Putamen (tissue), 1 donor: ENCODE data around the gene PTPRT.

Experiments
- DNase-seq: peaks from one replicate; pipeline ENCODE4 v3.0.0-alpha.2; 2016; ENCODE audit warnings: low spot score

Gene PTPRT

GRCh38 chr20:43022568-43022967 is 167.1 kb downstream of the PTPRT start:
- DNase-seq: no peak

GRCh38 chr20:43022081-43022480 is 167.6 kb downstream of the PTPRT start:
- no peak for DNase-seq

GRCh38 chr20:43017241-43018030 is 172.3 kb downstream of the PTPRT start:
- no peak for DNase-seq

- no peak for DNase-seq
These were observed 173.4 kb downstream of the PTPRT start for GRCh38 chr20:43016257-43016656.

DNA sequence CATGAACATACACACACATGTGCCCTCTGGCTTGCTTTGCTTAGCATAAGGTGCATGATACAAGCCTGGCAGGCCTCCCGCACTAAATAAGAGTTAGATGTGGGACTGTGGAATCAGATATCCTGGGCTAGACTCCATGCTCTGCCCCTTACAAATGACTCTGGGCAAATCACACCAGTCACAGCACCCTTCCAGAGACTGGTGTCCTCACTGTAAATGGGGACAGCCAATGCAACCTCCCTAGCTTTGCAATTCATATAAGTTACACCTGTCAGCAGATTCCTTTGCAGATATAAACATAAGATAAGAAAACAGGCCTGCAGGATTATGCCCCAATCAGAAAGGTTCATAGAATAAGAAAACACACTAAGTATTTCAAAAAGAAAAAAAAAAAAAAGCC is 174.1 kb downstream of the PTPRT start:
- no peak for DNase-seq

GRCh38 chr20:43014206-43014605 is 175.5 kb downstream of the PTPRT start:
- no peak for DNase-seq

- no peak for DNase-seq
These were observed 178.2 kb downstream of the PTPRT start for GRCh38 chr20:43011491-43011890.

DNA sequence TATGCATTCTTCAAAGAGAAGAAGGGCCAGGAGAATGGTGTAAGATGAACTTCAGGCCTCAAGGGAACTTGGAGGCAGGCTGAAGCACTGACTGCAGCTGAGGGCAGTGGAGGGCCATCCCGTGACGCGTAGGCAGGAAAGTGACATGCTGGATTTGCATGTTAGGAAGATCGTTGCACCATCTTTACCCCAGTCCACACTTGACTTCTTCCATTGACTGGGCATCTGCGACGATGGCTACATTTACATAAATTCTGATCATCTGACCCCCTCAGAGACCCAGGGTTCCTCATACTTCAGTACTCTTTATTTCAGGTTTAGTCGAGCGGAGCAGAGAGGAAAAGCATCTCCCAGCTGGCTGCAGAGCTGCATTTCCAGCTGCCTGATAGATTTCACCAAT is 180.2 kb downstream of the PTPRT start:
- DNase-seq: no peak

GRCh38 chr20:43007525-43007924 is 182.2 kb downstream of the PTPRT start:
- no peak for DNase-seq

- DNase-seq: no peak
These were observed 182.9 kb downstream of the PTPRT start for GRCh38 chr20:43006651-43007375.

DNA sequence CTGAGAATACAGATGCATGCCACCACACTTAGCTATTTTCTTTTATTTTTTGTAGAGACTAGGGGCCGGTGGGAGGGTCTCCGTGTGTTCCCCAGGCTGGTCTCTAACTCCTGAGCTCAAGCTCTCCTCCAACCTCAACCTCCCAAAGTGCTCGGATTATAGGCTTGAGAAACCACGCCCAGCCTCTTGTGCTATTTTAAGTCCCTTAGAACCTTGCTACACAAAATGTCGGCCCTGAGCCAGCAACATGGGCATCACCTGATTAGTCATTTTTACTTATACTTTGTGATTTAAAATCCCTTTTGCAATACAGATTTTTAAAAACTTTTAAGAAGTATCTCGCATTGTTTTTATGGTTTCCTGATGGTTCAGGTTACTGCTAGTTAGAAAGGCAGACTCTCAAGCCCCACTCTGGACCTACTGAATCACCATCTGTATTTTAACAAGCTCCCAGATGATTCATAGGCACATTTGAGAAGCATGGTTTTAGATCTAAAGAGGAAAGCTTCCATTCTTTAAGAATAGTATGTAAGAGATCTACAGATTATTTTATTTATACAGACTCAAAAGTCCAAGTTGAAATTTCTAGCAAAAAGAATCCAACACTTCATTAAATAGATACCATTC is 186.3 kb downstream of the PTPRT start:
- no peak for DNase-seq

GRCh38 chr20:42996141-42996540 is 193.6 kb downstream of the PTPRT start:
- no peak for DNase-seq

GRCh38 chr20:42988319-42988718 is 201.4 kb downstream of the PTPRT start:
- DNase-seq: no peak

GRCh38 chr20:42987376-42988114 is 202.2 kb downstream of the PTPRT start:
- no peak for DNase-seq

DNA sequence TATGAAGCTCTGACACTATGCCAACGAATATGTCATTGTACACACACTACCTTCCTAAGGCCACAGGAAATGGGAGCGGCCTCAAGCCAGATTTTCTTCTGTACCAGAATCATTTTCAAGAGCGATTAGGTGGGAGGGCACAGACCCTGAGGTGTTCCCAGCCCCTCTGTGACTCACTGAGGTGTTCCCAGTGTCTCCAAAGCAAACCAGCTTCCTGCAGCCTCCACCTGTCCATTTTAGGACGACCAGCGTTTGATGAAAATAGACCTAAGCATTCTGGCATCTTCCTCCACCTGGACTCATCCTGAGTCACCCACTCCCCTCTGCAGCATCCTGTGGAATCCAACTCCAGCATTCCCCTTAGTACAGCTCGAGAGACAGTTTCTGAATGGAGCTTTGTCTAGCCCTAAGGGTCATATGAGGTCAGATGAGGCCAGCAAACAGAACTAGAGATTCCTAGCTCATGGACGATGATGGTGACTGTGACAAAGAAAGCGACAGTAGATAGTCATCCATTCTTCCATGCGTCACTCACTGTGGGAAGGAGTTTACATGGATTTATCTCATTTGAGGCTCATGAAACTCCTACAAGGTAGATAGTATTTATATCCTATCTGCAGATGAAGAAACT is 203.4 kb downstream of the PTPRT start:
- DNase-seq: peak; percentile 8

- no peak for DNase-seq
These were observed 204.1 kb downstream of the PTPRT start for GRCh38 chr20:42985628-42986027.

- DNase-seq: no peak
These were observed 207.5 kb downstream of the PTPRT start for GRCh38 chr20:42982218-42982617.

DNA sequence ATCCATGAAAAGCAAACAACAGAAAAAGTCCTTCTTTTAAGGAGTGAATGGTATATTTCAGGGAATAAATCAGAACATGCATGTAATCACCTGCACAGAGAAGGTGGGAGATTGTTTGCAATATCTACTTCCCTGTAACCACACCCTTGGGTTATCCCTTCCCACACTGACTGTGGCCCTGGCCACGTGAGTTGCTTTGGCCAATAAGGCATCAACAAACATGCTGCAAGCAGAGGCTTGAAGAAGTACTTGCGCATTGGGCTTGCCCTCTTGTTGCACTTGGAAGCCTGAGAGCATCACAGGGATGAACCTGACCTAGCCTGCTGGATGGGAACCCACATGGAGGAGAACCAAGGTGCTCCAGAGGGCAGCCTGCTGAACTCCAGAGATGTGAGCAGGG is 208.5 kb downstream of the PTPRT start:
- no peak for DNase-seq

DNA sequence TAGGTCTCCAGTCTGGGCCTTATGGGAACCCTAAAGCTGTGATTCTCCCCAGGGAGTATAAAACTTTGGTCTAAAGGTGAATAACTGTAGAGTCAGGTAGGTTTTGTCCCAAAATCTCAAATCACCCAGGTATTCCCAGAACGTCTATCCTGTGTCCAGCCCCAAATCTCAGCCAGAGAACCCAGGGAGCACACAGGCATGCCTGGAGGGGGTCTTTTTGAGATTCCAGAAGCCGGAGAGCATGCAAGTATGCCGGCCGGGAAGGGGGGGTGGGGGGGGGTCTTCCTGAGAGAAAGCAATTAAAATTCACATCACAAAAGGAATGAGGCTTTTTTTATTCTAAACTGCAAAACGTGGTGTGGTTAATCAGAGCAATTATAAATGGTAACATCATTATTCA is 210.0 kb downstream of the PTPRT start:
- no peak for DNase-seq

DNA sequence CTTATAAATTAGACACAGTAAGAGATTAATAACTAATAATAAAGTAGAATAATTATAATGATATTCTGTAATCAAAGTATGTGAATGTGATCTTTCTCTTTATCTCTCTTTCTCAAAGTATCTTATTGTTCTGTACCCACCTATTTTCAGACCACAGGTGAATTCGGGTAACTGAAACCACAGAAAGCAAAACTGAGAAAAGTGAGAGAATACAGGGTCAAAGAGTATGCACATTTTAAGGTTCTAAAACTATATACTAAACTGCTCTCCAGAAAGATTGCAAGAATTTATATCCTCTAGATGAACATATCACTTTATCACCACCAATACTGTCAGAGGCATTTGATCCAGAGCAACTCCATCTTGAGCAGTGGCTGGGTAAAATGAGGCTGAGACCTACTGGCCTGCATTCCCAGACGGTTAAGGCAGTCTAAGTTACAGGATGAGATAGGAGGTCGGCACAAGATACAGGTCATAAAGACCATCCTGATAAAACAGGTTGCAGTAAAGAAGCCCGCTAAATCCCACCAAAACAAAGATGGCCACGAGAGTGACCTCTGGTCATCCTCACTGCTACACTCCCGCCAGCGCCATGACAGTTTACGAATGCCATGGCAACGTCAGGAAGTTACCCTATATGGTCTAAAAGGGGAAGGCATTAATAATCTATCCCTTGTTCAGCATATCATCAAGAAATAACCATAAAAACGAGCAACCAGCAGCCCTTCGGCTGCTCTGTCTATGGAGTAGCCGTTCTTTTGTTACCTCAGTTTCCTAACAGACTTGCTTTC is 211.3 kb downstream of the PTPRT start:
- no peak for DNase-seq

GRCh38 chr20:42975974-42976373 is 213.7 kb downstream of the PTPRT start:
- DNase-seq: no peak
